T-cell (primary cell): ENCODE results near the gene ZGRF1. TPM values are rescaled to one million over a fixed set of nuclear protein-coding genes. Genes with fewer than 3 reads are reported as not detected.
"Not testable (repeated sequence)": the region's sequence is repeated elsewhere in the genome, so short reads cannot be mapped to it uniquely, and the experiment has no call there.

Experiments
- ATAC-seq, 4 experiments: fragments of 200-7000 bp in 3 of 4; fragments of 150-1000 bp in 1 of 4; cut with Tn5 transposase; replicated peaks in 1 of 4; 1 replicate in 3 of 4; 2 replicates in 1 of 4; pipeline ENCODE4 v1.10.0; 2021; ENCODE audit warnings: moderate library complexity in 3 of 4, mild to moderate bottlenecking in 2 of 4, moderate number of reproducible peaks in 1 of 4
- CTCF ChIA-PET, 2 donors: fragments of 300-600 bp; sonication (Branson Sonifier 250); formaldehyde crosslinking; loops; one replicate each; lab custom pipeline; 2022; ENCODE audit warnings: antibody characterized with exemption in 2 of 2; lab: Charles Lee
- POLR2A ChIA-PET, 2 donors: fragments of 300-600 bp; sonication (Branson Sonifier 250); formaldehyde crosslinking; loops; one replicate each; lab custom pipeline; 2022; ENCODE audit warnings: antibody characterized with exemption in 2 of 2; lab: Charles Lee
- DNase-seq, 35 experiments: peaks; one replicate each; pipeline versions ENCODE4 v3.0.0 to v3.0.0-alpha.2; 2013 to 2023
- H3K27ac ChIP-seq: one replicate; pipeline ENCODE4 v1.5.1; 2013; ENCODE audit warnings: low read length
- H3K27me3 ChIP-seq, 2 experiments: replicated peaks in 1 of 2; 1 replicate in 1 of 2; 2 replicates in 1 of 2; pipeline versions ENCODE4 v1.6.1 to v1.7.0; 2013; ENCODE audit warnings: low read length in 1 of 2, mixed read lengths in 1 of 2; ENCODE audit not compliant: control insufficient read depth in 2 of 2, insufficient read depth in 2 of 2; ENCODE audit errors: extremely low read depth in 1 of 2
- H3K36me3 ChIP-seq, 2 donors: 1 replicate in 1 of 2; 2 replicates in 1 of 2; pipeline versions ENCODE4 v1.6.1 to v1.7.0; 2013; ENCODE audit warnings: low read length in 1 of 2; ENCODE audit not compliant: control insufficient read depth in 2 of 2, insufficient read depth in 1 of 2; ENCODE audit errors: extremely low read depth in 1 of 2
- H3K4me1 ChIP-seq, 2 experiments: 1 replicate in 1 of 2; 2 replicates in 1 of 2; pipeline versions ENCODE4 v1.6.1 to v1.7.0; 2013; ENCODE audit warnings: low read length in 2 of 2, mixed read lengths in 1 of 2; ENCODE audit not compliant: insufficient read depth in 2 of 2, control insufficient read depth in 1 of 2; ENCODE audit errors: extremely low read depth in 1 of 2
- H3K4me3 ChIP-seq, 2 donors: 1 replicate in 1 of 2; 2 replicates in 1 of 2; pipeline versions ENCODE4 v1.5.1 to v1.7.0; 2013; ENCODE audit warnings: mild to moderate bottlenecking in 2 of 2, low read length in 1 of 2, moderate library complexity in 1 of 2; ENCODE audit not compliant: control insufficient read depth in 1 of 2; ENCODE audit errors: extremely low read depth in 1 of 2
- H3K9me3 ChIP-seq: 2 replicates; pipeline ENCODE4 v1.7.0; 2013
- H3K27ac Mint-ChIP-seq, 2 donors: one replicate each; pipeline ENCODE4 v1.8.0; 2020 to 2021; ENCODE audit warnings: mild to moderate bottlenecking in 2 of 2, mixed read lengths in 2 of 2
- H3K27me3 Mint-ChIP-seq, 2 donors: one replicate each; pipeline ENCODE4 v1.8.0; 2021 to 2022; ENCODE audit warnings: mixed read lengths in 2 of 2
- H3K36me3 Mint-ChIP-seq: one replicate; pipeline ENCODE4 v1.8.0; 2021; ENCODE audit warnings: mixed read lengths
- H3K4me1 Mint-ChIP-seq, 3 donors: one replicate each; pipeline ENCODE4 v1.8.0; 2020 to 2022; ENCODE audit warnings: mixed read lengths in 3 of 3, mild to moderate bottlenecking in 1 of 3
- H3K4me3 Mint-ChIP-seq, 3 donors: one replicate each; pipeline ENCODE4 v1.8.0; 2020 to 2022; ENCODE audit warnings: mild to moderate bottlenecking in 3 of 3, mixed read lengths in 3 of 3, moderate library complexity in 3 of 3
- H3K9me3 Mint-ChIP-seq, 3 donors: one replicate each; pipeline ENCODE4 v1.8.0; 2020 to 2022; ENCODE audit warnings: mixed read lengths in 3 of 3
- WGBS: methylation state at CpG from one replicate; pipeline ENCODE4 v1.1.5; 2013; ENCODE audit warnings: missing lambda C conversion rate; ENCODE audit not compliant: insufficient coverage; 5-methylcytosine and 5-hydroxymethylcytosine counted together
- total RNA-seq, 35 experiments: library from RNA in 6 of 35; stranded (reverse) in 6 of 35; fragments of 120-200 nt in 1 of 35; gene quantifications; one replicate each; pipeline versions ENCODE4 v1.2.1 to v1.2.4 and lab custom pipeline; 2013 to 2026

The ZGRF1 gene
- total RNA-seq, 5 donors from 2014 or later (not counting 1 experiment from before 2014, with no cell fraction given) = 7.0 to 11.1 (median 7.9) TPM

DNA sequence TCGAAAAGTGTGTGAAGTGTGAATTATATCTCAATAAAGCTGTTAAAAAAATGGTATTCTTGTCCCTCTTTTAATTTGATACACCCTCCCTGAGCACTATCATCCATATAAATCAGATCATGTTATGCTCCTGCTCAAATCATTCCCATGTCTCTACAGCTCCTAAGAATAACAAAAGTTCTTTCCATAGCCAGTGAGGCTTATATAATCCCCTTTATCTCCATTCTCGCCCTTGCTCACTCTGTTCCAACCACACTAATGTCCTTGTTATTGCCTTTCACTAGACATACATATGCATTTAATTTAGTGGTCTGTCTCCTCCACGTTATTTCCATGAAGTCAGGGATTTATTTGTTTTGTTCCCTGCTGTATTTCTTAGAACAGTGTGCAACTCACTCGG is 10.5 kb downstream of the ZGRF1 start:
- POLR2A ChIA-PET = no interaction called here
- peaks cover 0 to 4% of the 10 kb centered on the region in 2 donors for H3K36me3 ChIP-seq

DNA sequence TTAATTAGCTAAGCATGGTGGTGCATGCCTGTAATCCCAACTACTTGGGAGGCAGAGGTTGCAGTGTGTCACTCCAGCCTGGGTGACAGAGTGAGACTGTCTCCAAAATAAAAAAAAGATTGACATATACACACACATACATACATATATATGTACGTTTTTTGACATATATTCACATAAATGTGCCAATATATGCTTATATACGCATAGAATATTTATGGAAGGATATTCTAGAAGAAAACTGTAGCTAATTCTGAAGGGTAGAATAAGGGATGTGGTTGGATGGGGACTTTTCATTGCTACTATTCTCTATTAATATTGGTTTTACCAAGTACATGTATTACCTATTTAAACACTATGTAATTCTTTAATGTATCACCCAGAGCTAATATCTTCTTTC is 19.7 kb downstream of the ZGRF1 start:
- H3K27me3 Mint-ChIP-seq = no peaks in the 10 kb centered on the region
- ChIA-PET POLR2A (no interaction called here), CTCF (interaction anchor here (0.5 to 0.9 kb wide), 2 partner anchors 9 to 476 kb away, joined by 3 read pairs; no protein-coding TSS in a partner anchor)
- no peak for ATAC-seq
- H3K27ac Mint-ChIP-seq = no peak overlapping the region
- peaks cover 5% of the 10 kb centered on the region for H3K36me3 Mint-ChIP-seq
- Histone ChIP-seq H3K27me3 (no peaks in the 10 kb centered on the region), H3K4me1 (no peaks in the 10 kb centered on the region), H3K9me3 (no peaks in the 10 kb centered on the region), H3K27ac (no peak overlapping the region), H3K4me3 (no peak overlapping the region), H3K36me3 (no peaks in the 10 kb centered on the region)
- H3K9me3 Mint-ChIP-seq = no peaks in the 10 kb centered on the region
- no CpG with 5 or more reads among the region's 2 CpGs for WGBS
- no peak overlapping the region for H3K4me3 Mint-ChIP-seq
- H3K4me1 Mint-ChIP-seq = no peaks in the 10 kb centered on the region
- no peak for DNase-seq

More for the DNA sequence above, 10.5 kb downstream of the ZGRF1 start:
- Mint-ChIP-seq H3K4me1 (no peaks in the 10 kb centered on the region), H3K27me3 (no peaks in the 10 kb centered on the region), H3K4me3 (no peak overlapping the region), H3K36me3 (peaks cover 20% of the 10 kb centered on the region), H3K9me3 (no peaks in the 10 kb centered on the region), H3K27ac (no peak overlapping the region)
- Histone ChIP-seq H3K27me3 (no peaks in the 10 kb centered on the region), H3K4me3 (no peak overlapping the region), H3K9me3 (no peaks in the 10 kb centered on the region), H3K27ac (no peak overlapping the region), H3K4me1 (no peaks in the 10 kb centered on the region)
- no peak for ATAC-seq
- 88% methylated on average over 1 of the region's 4 CpGs for WGBS
- CTCF ChIA-PET = interaction anchor here in 1 of 2 donors (0.9 kb wide), 1 partner anchor 25 kb away, joined by 3 read pairs; no protein-coding TSS in a partner anchor
- DNase-seq = no peak

DNA sequence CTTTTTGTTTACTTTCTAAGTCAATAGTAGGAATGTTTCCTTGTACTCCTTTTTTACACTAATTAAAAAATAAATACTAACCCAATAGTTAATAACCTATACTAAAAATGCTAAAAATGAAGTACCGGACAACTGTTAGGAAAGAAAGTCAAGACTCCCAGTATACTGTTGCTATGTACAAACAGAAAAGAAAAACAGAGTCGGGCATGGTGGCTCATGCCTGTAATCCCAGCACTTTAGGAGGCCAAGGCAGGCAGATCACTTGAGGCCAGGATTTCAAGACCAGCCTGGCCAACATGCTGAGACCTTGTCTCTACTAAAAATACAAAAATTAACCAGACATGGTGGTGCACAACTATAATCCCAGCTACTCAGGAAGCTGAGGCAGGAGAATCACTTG is 23.9 kb downstream of the ZGRF1 start:
- H3K27ac Mint-ChIP-seq, H3K36me3 Mint-ChIP-seq, H3K27ac ChIP-seq, H3K27me3 ChIP-seq, CTCF ChIA-PET, H3K9me3 Mint-ChIP-seq, H3K4me3 ChIP-seq, DNase-seq, H3K4me1 ChIP-seq, ATAC-seq, H3K4me1 Mint-ChIP-seq, H3K9me3 ChIP-seq, H3K36me3 ChIP-seq, H3K4me3 Mint-ChIP-seq, H3K27me3 Mint-ChIP-seq: not testable (repeated sequence)
- POLR2A ChIA-PET = interaction anchor here in 1 of 2 donors (0.7 kb wide), 1 partner anchor 42 kb away, joined by 3 read pairs; no protein-coding TSS in a partner anchor
- 100% methylated on average over 1 of the region's 2 CpGs for WGBS

DNA sequence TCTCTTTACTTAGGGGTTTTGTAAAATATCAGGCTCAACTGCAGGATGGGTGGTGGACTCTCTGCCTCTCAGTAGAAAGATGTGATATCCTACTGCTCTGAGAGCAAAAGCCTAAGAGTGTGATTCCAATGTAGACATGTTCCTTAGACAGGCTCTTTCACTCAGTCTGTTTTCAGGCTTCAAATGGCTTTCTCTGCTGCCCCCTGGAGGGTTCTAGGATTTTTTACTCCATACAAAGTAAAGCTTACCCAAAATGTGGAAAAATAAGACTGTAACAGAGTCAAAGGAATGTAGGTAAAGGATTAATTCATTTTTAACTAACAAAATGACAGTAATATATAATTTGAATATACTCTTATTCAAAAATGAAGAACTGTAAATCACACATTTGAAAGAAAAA is 32.1 kb downstream of the ZGRF1 start:
- Histone ChIP-seq H3K4me3 (no peak overlapping the region), H3K27me3 (no peaks in the 10 kb centered on the region), H3K27ac (no peak overlapping the region), H3K9me3 (no peaks in the 10 kb centered on the region), H3K36me3 (no peaks in the 10 kb centered on the region), H3K4me1 (no peaks in the 10 kb centered on the region)
- Mint-ChIP-seq H3K27ac (no peak overlapping the region), H3K4me3 (no peak overlapping the region), H3K9me3 (no peaks in the 10 kb centered on the region), H3K4me1 (no peaks in the 10 kb centered on the region), H3K36me3 (peaks cover 5% of the 10 kb centered on the region), H3K27me3 (no peaks in the 10 kb centered on the region)
- ChIA-PET CTCF (interaction anchor here (0.5 to 2.4 kb wide), 10 partner anchors 16 to 506 kb away, joined by 3 to 16 read pairs (median 4); no protein-coding TSS in a partner anchor), POLR2A (no interaction called here)
- ATAC-seq (peak in 3 of 4 experiments; percentile 58 to 62 (median 59)), DNase-seq (peak in 25 of 35 experiments; percentile 1 to 62 (median 27))

DNA sequence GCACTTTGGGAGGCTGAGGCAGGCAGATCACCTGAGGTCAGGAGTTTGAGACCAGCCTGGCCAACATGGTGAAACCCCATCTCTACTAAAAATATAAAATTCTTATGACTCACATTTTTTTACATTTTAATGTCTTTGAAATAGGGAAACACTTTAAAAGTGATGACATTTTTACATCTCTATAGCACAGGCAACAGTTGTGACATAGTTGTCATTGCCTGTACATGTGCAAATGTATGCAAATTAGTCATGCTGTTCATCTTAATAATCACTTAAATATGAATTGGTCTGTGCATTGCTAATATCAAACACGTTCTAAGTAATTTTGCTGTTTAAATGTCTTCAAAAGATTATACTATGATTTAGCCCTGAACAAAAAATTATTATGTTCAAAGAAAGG is 41.7 kb downstream of the ZGRF1 start:
- H3K27ac ChIP-seq = no peak overlapping the region
- Mint-ChIP-seq H3K9me3 (peaks cover 0 to 4% (median 3%) of the 10 kb centered on the region in 3 donors), H3K27me3 (no peaks in the 10 kb centered on the region), H3K27ac (no peak overlapping the region), H3K4me1 (no peaks in the 10 kb centered on the region), H3K4me3 (no peak overlapping the region), H3K36me3 (peaks cover 4% of the 10 kb centered on the region)
- H3K27me3 ChIP-seq = no peaks in the 10 kb centered on the region
- ChIA-PET CTCF (no interaction called here), POLR2A (no interaction called here)
- no peaks in the 10 kb centered on the region for H3K9me3 ChIP-seq
- H3K4me1 ChIP-seq = no peaks in the 10 kb centered on the region
- ATAC-seq (no peak), DNase-seq (no peak)
- H3K36me3 ChIP-seq = no peaks in the 10 kb centered on the region
- no CpG with 5 or more reads among the region's 1 CpG for WGBS
- H3K4me3 ChIP-seq = no peak overlapping the region

DNA sequence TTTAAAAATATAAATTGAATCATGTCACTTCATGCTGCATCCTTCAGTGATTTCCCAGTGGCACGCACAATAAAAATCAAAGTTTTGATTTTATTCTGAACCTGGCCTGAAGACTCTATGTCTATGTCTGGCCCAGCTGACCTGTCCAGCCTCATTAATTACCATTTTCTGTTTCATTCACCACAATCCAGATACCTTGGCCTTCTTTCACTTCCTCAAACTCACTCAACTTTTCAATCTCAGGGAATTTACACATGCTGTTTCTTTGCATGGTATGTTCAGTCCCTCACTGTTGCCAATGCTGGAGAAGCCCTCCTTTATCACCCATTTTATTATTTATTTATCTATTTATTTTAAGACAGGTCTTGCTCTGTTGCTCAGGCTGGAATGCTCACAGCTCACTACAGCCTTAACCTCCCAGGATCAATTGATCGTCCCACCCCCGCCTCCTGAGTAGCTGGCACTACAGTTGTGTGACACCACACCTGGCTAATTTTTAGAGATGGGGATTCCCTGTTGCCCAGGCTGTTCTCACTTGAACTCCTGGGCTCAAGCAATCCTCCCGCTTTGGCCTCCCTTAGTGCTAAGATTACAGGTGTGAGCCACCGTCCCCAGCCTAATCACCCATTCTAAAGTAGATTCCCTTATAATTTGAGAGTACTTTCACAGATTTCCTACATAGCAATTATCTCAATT is 43.1 kb downstream of the ZGRF1 start:
- no peak overlapping the region for H3K27ac ChIP-seq
- peaks cover 8% of the 10 kb centered on the region for H3K36me3 Mint-ChIP-seq
- H3K27me3 ChIP-seq = no peaks in the 10 kb centered on the region
- no peak for DNase-seq
- H3K4me3 Mint-ChIP-seq = no peak overlapping the region
- CTCF ChIA-PET = interaction anchor here in 1 of 2 donors (0.9 kb wide), 1 partner anchor 15 kb away, joined by 9 read pairs; no protein-coding TSS in a partner anchor
- no peak overlapping the region for H3K4me3 ChIP-seq
- peaks cover 0 to 4% (median 3%) of the 10 kb centered on the region in 3 donors for H3K9me3 Mint-ChIP-seq
- POLR2A ChIA-PET = interaction anchor here in 1 of 2 donors (0.6 kb wide), 1 partner anchor 244 kb away, joined by 4 read pairs; no protein-coding TSS in a partner anchor
- 100% methylated on average over 2 of the region's 5 CpGs for WGBS
- H3K9me3 ChIP-seq = no peaks in the 10 kb centered on the region
- H3K4me1 Mint-ChIP-seq = no peaks in the 10 kb centered on the region
- H3K27me3 Mint-ChIP-seq = no peaks in the 10 kb centered on the region
- no peaks in the 10 kb centered on the region for H3K4me1 ChIP-seq
- H3K27ac Mint-ChIP-seq = no peak overlapping the region
- H3K36me3 ChIP-seq = no peaks in the 10 kb centered on the region
- no peak for ATAC-seq
